HL-60/S4 treated with retinoic acid at 250 ng/mL for 4 days and 3 days (cell line): ENCODE results near the gene CLDN5.

Source experiments
- in situ Hi-C: fragments of 300-500 bp; cut with MboI; formaldehyde crosslinking; loops from 2 replicates; pipeline ENCODE4 v1.7.0; 2022; ENCODE audit warnings: low sequenced_read_pairs

The CLDN5 gene

DNA sequence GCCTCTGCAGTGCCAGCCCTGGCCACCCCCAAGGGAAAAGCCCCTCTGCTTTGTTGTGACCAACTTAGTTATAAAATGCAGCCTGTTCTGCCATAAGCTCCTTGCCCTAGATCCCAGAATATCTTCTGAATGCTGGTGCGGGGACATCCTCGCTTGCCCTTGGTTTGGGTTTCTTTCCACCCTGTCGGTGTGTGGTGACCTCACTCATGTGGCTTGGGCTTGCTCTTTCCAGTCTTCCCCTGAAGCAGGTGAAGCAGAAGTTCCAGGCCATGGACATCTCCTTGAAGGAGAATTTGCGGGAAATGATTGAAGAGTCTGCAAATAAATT lies 16.7 kb downstream of the CLDN5 start:
- in situ Hi-C loops = no loop called here

DNA sequence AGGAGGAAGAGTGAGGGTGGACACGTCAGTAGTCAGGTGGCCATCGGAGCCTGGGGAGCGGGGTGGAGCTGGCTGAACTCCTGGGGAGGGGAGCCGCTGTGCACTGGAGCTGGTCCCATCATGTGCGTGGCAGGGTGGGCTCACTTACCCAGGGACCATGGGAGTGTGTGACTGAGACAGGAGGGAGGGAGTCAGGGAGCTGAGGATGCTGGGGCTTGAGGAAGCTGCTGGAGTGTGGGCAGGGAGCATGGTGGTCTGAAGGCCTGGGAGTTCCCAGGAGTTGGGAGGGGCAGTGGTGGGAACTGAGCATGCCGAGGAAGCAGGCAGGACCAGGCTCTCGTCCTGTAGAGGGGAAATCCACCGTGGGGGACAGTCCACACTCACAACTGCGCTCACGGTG lies 18.0 kb downstream of the CLDN5 start:
- in situ Hi-C loops = no loop called here

DNA sequence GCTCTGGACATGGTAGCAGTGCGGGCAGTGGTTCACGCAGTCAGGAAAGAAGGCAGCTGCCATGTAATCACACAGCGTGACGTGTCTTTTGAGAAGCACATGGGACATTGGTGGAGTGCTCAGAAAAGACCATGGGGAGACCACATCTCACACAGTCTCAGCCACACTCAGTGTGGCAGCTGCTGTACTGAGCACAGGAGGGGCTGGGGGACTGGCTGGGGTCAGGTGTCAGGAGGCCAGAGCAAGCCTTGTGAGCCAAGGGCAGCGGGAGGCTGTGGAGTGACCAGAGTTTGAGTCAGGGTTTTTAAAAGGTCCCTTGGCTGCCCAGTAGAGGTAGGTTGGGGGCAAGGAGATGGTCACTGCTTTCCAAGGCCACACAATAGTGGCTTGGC lies 18.5 kb downstream of the CLDN5 start:
- in situ Hi-C loops = no loop called here

DNA sequence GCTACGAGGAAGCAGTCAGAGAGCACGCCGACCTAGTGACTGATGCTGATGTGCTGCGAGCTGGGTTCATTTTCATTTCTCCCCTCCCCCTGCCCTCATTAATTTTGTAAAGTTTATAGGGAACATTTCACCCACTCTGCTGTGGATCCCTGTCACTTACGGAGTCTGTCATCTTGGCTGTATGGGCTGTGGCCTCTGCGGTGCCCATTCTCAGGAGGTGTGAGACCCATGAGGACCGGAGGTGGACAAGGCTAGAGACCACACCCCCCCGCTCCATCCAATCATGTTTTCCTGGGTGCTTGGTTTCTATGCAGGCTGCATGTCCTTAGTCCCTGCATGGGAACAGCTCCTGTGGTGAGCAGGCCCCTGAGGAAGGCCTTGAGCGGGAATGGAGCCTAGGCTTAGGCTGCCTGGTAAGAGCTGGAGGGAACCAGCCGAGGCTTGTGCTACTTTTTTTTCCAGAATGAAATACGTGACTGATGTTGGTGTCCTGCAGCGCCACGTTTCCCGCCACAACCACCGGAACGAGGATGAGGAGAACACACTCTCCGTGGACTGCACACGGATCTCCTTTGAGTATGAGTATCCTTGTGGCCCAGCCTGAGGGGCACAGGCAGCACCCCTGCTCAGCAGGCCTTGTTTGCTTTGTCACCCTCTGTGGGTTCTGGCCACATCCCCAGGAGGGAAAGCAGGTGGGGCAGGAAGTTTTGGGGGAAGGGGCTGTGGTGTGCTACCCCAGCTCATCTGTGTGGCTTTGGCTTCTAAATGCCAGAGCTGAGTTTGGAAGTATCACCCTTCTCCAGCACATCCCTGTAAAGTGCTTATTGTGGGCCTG lies 19.1 kb downstream of the CLDN5 start:
- in situ Hi-C loops = no loop called here

DNA sequence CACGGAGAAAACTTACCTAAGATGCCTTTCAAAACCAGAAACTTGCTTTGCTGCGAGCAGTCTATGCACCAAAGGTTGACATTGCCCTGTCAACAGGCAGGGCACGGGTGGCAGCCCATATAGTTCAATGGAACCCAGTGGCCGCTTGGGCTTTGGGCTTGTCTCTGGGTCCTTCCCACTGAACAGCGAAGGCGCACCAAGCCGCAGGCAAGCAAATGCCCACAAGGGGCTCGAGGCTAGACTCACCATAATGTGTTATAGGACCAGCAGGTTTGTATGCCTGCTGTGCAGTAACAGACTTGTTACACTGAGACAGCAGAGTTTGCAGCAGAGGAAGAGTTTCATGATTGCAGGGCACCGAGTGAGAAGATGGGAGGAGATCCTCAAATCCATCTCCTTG lies 20.3 kb downstream of the CLDN5 start:
- in situ Hi-C loops = no loop called here

DNA sequence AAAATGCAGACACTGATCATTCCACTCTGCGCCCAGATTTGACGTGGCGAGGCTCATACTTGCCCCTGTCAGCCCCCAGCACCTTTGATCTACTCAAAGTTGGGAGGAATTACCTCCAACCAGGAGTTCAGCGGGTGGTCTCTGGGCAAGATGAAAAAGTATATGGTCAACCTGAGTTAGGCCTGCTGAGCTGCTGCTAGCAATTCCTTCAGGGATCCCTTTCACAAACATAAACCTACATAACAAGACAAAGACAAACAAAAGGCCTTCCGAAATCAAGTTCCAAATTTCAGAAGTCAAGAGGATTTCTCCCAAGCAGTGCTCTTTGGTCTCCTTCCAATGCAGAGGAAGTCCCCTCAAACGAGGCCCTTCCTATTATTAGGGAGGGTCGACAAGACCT lies 20.8 kb downstream of the CLDN5 start:
- in situ Hi-C loops = no loop called here

DNA sequence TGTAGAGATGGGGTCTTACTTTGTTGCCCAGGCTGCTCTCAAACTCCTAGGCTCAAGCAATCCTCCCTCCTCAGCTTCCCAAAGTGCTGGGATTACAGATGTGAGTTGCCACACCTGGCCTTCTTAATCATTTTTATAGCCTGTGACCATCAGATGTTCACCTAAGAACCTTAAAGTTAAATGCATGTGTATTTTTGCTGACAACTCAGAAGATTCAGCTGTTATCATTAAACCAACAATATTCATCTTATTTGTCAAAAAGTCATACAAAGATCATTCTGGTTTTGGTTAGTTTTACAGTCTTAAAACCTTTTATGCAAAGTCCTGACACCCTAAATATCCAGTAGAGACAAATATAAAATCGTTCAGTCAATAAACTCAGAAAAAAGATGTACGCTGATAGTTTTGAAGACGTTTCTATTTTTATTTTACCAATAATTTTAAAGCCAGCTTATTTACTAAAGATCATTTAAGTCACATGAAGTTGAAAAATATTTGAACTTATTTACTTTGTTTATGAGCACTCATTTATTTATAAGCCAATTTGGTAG lies 22.2 kb downstream of the CLDN5 start:
- in situ Hi-C loops = no loop called here

DNA sequence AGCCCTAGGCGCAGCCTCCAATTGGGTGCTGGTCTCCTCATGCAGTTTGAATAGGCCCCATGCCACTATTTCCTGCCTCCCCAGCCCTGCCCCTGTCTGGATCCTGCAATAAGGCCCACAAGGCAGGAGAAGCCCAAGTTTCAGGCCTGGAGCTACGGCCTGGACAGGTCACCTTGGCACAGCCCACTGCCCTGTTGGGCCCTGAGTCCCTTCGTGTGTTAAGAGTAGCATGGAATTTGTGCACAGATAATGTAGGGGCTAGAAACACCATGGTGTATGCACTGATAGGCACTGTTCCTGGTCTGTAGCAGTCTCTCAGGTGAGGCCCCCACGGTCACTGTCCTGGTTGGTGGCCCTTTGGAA lies 24.3 kb downstream of the CLDN5 start:
- in situ Hi-C loops = no loop called here

DNA sequence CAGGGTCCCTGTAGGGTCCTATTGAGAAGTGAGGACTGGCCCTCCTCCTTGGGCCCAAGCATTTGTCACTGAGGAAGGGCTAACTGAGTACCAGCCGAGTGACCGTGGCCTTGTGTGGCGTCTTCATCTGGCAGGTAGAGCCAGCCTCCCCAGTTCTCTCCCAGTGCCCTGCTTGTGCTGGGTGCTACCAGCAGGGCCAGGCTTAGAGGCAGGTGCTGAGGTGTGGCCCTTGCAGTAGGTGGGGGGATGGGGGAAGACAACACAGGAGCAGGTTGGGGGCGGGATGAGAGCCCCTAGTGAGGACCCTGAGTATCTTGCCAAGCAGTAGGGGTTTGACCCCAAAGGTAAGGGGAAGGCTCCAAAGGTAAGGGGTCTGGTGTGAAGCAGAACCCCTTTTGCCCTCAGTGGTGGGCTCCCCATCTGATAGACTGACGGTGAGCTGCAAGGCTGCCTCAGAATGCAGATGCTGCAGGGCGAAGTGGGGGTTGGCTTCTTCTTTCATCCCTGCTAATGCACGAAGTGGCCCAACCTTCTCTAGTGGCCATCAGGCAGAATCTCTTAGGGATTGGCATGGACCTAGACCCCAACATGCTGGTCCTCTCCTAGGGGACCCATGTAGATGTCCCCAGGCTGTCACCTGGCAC lies 24.9 kb downstream of the CLDN5 start:
- in situ Hi-C loops = no loop called here

DNA sequence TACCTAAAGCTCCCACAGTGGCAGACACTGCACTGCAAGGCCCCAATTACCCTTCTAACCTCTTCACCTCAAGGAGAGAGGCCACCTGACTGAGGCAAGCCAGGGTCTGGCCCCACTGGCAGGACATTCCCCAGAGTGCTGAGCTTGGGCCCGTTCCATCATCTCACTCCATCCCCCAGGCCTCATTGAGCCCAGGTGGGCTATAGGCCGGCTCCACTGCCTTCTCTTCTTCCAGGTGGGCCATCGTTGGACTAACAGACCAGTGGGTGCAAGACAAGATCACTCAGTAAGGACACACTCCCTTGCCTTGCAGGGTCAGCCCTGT lies 25.4 kb downstream of the CLDN5 start:
- in situ Hi-C loops = no loop called here

DNA sequence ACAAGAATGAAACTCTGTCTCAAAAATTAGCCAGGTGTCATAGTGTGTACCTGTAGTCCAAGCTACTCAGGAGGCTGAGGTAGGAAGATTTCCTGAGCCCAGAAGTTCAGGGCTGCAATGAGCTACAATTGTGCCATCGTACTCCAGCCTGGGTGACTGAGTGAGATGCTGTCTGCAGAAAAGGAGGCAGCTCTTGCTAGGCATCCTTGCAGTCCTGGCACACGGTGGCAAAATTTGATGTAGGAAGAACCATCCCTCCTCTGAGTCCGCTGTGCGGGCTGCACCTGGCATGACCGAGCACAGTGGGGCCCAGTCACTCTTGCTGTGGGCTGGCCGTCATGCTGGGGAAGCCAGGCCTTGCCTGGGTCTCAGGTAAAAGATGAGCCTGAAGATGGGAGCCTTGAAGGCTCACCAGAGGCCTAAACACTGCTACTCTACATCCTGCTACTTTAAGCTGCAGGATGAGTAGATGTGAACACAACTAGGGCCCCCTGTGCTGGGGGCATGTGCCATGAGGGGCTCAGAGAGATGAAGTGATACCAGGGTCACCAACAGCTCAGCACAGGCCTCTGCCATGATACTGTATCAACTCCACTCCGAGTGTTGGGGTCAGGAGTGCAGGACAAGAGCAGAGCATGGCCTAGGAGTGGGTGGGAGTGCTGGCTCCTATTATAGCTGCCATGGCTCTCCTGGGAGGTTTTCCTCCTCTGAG lies 25.9 kb downstream of the CLDN5 start:
- in situ Hi-C loops = no loop called here

DNA sequence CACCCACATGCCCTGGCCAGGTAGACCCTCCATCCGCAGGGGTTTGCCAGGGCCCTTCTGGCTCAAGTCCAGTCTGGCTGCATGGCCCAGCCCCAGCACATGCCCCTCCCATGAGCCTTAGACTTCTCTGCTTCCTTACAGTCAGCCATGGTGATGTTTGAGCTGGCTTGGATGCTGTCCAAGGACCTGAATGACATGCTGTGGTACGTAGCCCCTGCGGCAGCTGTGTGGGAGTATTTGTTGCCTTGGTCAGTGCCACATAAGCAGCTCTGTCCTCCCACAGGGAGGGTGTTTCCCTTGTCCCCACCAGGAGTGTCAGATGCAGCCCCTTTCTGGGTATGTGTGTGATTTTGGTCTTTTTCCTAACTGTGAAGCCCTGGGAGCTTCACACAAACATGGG lies 27.0 kb downstream of the CLDN5 start:
- in situ Hi-C loops = no loop called here

DNA sequence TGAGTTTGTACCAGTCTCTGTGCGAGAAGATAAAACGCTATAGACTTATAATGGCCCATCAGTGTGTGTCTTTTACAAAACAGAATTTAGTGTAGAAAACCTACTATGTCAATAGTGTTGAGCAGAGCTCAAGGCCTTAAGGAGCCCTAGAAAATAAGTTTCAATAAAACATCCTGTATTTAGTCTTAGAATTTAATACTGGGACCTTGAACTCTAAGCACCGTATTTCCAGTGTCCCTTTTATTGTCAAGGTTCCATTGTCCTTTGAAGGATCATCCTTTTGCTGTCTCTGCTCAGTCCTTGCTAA lies 27.9 kb downstream of the CLDN5 start:
- in situ Hi-C loops = no loop called here

DNA sequence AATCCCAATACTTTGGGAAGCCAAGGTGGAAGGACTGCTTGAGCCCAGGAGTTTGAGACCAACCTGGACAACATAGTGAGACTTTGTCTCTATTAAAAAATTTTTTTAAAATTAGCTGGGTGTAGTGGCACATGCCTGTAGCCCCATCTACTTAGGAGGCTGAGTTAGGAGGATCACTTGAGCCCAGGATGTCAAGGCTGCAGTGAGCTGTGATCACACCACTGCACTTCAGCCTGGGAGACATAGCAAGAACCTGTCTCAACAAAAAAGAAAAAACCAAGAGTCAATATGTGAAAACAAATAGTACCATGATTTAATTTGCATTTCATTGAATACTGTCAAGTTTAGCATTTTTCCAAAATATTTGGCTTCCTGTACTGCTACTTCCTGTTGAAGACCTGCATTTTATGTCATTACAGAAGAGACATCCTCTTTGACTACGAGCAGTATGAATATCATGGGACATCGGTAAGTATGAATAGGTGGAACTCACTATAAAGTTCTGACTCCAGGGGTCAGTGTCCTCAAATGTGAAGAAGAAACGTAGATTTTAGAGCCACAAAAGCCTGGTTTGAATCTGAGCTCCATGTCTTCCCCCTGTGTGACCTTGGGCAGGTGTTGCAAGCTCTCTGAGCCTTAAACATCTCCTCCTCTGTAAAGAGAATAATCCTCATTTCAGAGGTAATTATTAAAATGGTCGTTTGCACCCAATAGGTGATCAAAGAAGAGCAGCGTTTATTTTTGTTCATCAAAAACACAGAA lies 28.5 kb downstream of the CLDN5 start:
- in situ Hi-C loops = no loop called here

DNA sequence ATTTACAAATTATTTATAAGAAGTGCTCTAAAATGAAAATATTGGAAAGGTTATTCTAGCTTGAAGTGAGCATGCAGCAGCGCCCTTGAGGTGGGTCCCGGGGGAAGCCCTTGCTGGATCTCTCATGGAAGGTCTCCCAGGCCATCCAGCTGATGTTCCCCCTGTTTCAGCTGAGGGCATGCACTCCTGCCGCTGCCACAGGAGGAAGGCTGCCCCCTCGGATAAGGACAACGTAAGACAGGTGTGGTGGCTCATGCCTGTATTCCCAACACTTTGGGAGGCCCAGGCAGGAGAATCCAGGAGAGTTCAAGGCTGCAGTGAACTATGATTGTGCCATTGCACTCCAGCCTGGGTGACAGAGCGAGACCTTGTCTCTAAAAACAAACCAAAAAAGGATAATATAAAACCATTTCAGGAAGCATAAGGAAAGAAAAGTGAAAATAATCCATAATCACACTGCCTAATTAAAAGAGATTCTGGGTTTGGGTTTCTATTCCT lies 29.5 kb downstream of the CLDN5 start:
- in situ Hi-C loops = no loop called here

DNA sequence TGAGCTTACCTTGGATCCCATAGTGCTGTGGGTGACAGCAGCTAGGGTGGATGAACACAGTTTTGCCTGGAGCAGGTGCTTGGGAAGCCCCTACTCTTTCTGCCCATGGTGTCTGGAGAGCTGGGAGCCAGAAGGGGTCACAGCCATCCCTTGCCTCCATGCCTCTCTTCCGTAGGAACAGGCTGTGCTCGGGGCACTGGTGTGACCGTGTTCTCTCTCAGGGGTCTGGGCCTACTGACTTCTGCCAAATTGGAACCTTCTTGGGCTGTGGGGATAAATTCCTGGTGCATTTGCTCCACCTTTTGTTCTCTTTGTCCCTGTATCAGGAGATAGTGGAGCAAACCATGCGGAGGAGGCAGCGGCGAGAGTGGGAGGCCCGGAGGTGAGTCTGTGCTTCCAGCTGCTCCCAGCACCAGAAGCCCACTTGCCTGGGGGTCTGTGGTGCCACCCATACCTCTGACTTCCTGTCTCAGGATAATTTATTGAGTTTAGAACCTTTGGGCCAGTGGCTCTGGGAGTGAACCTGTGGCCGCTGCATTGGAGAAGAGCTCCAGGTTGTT lies 30.1 kb downstream of the CLDN5 start:
- in situ Hi-C loops = no loop called here

DNA sequence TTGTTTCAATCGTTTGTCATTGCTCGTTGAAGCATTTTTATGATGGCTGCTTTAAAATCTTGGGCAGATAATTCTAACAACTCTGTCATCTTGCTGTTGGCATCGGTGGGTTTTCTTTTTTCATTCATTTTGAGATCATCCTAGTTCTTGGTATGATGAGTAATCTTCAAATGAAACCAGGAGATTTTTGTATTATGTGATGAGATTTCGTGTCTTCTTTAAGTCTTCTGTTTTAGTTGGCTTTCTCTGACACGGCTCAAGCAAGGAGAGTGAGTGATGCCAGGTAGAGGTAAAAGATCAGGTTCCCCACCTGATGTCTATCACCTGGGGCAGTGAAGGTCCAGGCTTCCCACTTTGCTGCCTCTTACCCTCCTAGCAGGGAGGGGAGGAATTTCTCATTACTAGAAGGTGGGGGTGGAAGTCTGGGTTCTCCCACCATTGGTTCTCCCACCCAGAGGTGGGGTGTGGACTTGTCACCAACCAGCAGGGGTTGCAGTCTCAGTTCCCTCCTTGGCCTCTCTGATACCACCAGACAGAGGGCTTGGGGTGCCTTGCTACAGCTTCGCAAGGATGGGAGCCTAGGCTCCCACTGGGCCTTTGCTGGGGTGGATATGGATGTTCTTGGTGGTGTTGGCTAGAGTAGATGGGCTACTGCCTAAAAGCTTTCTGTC lies 31.6 kb downstream of the CLDN5 start:
- in situ Hi-C loops = no loop called here

DNA sequence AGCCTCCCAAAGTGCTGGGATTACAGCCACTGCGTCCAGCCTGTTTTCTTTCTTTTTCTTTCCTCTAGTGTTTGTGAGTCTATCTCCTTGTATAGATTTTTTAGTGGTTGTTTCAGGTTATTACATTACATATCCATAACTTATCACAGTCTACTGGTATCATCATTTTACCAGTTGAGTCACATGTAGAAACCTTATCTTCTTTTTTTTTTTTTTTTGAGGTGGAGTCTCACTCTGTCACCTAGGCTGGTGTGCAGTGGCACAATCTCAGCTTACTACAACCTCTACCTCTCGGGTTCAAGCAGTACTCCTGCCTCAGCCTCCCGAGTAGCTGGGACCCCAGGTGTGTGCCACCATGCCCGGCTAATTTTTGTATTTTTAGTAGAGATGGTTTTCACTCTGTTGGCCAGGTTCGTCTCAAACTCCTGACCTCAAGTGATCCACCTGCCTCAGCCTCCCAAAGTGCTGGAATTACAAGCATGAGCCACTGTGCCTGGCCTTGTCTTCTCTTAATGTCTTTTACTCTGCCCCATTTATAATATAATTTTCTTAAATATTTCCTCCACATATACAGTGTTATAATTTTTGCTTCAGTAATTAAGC lies 33.5 kb downstream of the CLDN5 start:
- in situ Hi-C loops = no loop called here

DNA sequence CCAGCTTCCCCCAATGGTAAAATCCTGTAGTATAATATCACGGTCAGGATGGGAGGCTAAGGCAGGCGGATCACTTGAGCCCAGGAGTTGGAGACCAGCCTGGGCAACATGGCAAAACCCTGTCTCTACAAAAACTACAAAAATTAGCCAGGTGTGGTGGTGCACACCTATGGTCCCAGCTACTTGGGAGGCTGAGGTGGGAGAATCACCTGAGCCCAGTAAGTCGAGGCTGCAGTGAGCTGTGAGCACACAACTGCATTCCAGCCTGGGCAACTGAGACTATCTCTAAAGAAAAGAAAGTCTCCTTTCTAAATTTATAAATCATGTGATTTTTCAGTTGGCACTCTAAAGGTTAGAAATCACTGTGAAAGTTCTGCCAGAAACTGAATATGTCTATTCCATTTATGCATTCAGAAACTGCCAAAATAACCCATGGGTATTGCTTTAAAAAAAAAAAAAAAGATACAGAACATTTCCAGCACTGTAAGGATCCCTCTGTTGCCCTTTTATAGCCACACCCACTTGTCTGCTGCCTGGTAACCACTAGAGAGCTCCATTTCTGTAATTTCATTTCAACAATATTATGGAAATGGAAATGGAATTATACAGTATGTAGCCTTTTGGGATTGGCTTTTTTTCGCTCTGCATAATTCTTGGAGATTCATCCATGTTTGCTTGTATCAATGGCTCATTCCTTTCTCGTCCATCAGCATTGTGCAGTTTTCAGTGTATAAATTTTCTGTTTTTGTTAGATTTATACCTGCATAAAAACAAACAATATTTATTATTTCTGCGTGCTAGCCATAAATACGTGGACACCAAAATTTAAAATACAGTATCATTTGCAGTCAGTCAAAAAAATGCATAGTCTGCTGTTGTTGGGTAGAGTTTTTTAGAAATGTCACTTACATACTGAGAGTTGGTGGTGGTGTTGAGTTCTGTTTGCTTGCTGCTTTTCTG lies 35.0 kb downstream of the CLDN5 start:
- in situ Hi-C loops = no loop called here
